Esophagus muscularis mucosa (tissue), 4 donors: Measurements from ENCODE around the gene HOXB1. TPM values are rescaled to one million over a fixed set of nuclear protein-coding genes. Genes with fewer than 3 reads are reported as not detected.

Experiments
- DNase-seq: peaks from one replicate; pipeline ENCODE4 v3.0.0-alpha.2; 2017; ENCODE audit errors: extremely low spot score
- H3K27ac ChIP-seq, 4 donors: fragments of 200-600 bp; sonication (generic); replicated peaks in 1 of 4; 1 replicate in 3 of 4; 2 replicates in 1 of 4; pipeline ENCODE4 v1.5.1; 2016 to 2019; ENCODE audit warnings: mild to moderate bottlenecking in 1 of 4
- H3K27me3 ChIP-seq, 4 donors: fragments of 200-600 bp; sonication (generic); one replicate each; pipeline versions ENCODE4 v1.5.1 to v1.6.0; 2016 to 2019
- H3K36me3 ChIP-seq, 4 donors: fragments of 200-600 bp; sonication (generic); one replicate each; pipeline ENCODE4 v1.5.1; 2016 to 2019
- H3K4me1 ChIP-seq, 4 donors: fragments of 200-600 bp; sonication (generic); one replicate each; pipeline ENCODE4 v1.5.1; 2016 to 2019
- H3K4me3 ChIP-seq, 4 donors: fragments of 200-600 bp; sonication (generic); 1 replicate in 2 of 4; 2 replicates in 2 of 4; pipeline ENCODE4 v1.5.1; 2016 to 2019; ENCODE audit warnings: mild to moderate bottlenecking in 4 of 4, moderate library complexity in 1 of 4
- H3K9me3 ChIP-seq, 4 donors: fragments of 200-600 bp; sonication (generic); 1 replicate in 3 of 4; 2 replicates in 1 of 4; pipeline ENCODE4 v1.5.1; 2016 to 2019
- CTCF ChIP-seq, 3 experiments: fragments of 200-600 bp in 2 of 3; fragments of 450-650 bp in 1 of 3; sonication (generic) in 2 of 3; IDR thresholded peaks; one replicate each; pipeline ENCODE4 v1.5.1; 2017 to 2019; ENCODE audit warnings: antibody characterized with exemption in 3 of 3, mild to moderate bottlenecking in 2 of 3, moderate library complexity in 1 of 3
- EP300 ChIP-seq: sonication (generic); formaldehyde crosslinking; IDR thresholded peaks from one replicate; pipeline ENCODE4 v1.6.1; 2017; ENCODE audit warnings: antibody characterized with exemption
- POLR2A ChIP-seq: fragments of 450-650 bp; IDR thresholded peaks from one replicate; pipeline ENCODE4 v1.6.1; 2017; ENCODE audit warnings: antibody characterized with exemption, moderate library complexity, mild to moderate bottlenecking, low read depth
- POLR2AphosphoS5 ChIP-seq, 2 donors: sonication (generic); formaldehyde crosslinking; IDR thresholded peaks; one replicate each; pipeline ENCODE4 v1.6.1; 2017; ENCODE audit warnings: antibody characterized with exemption in 2 of 2
- WGBS: methylation state at CpG from one replicate; pipeline ENCODE4 v1.1.5; 2018; 5-methylcytosine and 5-hydroxymethylcytosine counted together
- intact Hi-C: fragments of 100-400 bp; cut with DNase I; formaldehyde crosslinking; loops from one replicate; pipeline ENCODE4 v1.15.1; 2023
- total RNA-seq, 4 donors: library from RNA; depleted of rRNA; stranded (reverse); fragments of >200 nt; gene quantifications; one replicate each; pipeline versions ENCODE4 v1.1.0 to v1.2.1, GENCODE V29; 2016

The HOXB1 gene
- total RNA-seq, 4 donors from 2014 or later, result not detected

- WGBS, result 74% methylated on average over 5 of the region's 5 CpGs
- intact Hi-C loops, result no loop called here
These were observed 11.4 kb downstream of the HOXB1 start for GRCh38 chr17:48519427-48519826.

GRCh38 chr17:48517478-48517877 is 13.3 kb downstream of the HOXB1 start:
- intact Hi-C loops, result no loop called here
- 46% methylated on average over 3 of the region's 3 CpGs for WGBS
- Histone ChIP-seq H3K36me3 (no peaks in the 10 kb centered on the region), H3K27ac (no peak overlapping the region), H3K9me3 (no peaks in the 10 kb centered on the region), H3K4me1 (peaks cover 0 to 9% (median 8%) of the 10 kb centered on the region in 4 donors), H3K4me3 (no peak overlapping the region), H3K27me3 (no peaks in the 10 kb centered on the region)
- no peak for TF ChIP-seq CTCF (IDR thresholded peaks at IDR 0.05)
- DNase-seq, result no peak

More at GRCh38 chr17:48519427-48519826, 11.4 kb downstream of the HOXB1 start:
- no peak for DNase-seq
- Histone ChIP-seq H3K4me3 (no peak overlapping the region), H3K9me3 (no peaks in the 10 kb centered on the region), H3K36me3 (no peaks in the 10 kb centered on the region), H3K27me3 (no peaks in the 10 kb centered on the region), H3K4me1 (peaks cover 0 to 20% (median 17%) of the 10 kb centered on the region in 4 donors), H3K27ac (no peak overlapping the region)
- TF ChIP-seq POLR2A (no peak), EP300 (no peak), POLR2AphosphoS5 (IDR thresholded peaks at IDR 0.05) (no peak), CTCF (IDR thresholded peaks at IDR 0.05) (no peak)

- H3K4me1 ChIP-seq, result no peaks in the 10 kb centered on the region
- TF ChIP-seq POLR2AphosphoS5 (IDR thresholded peaks at IDR 0.05) (no peak), EP300 (no peak), CTCF (IDR thresholded peaks at IDR 0.05) (no peak), POLR2A (no peak)
- DNase-seq, result no peak
- H3K36me3 ChIP-seq, result no peaks in the 10 kb centered on the region
- H3K9me3 ChIP-seq, result no peaks in the 10 kb centered on the region
- H3K27ac ChIP-seq, result no peak overlapping the region
- H3K4me3 ChIP-seq, result no peak overlapping the region
- intact Hi-C loops, result no loop called here
- no peaks in the 10 kb centered on the region for H3K27me3 ChIP-seq
- WGBS, result 77% methylated on average over 3 of the region's 3 CpGs
These were observed 14.6 kb downstream of the HOXB1 start for GRCh38 chr17:48515925-48516900.

GRCh38 chr17:48514477-48514876 is 16.3 kb downstream of the HOXB1 start:
- no peak for DNase-seq
- H3K9me3 ChIP-seq, result no peaks in the 10 kb centered on the region
- no peaks in the 10 kb centered on the region for H3K4me1 ChIP-seq
- H3K27ac ChIP-seq, result no peak overlapping the region
- H3K27me3 ChIP-seq, result no peaks in the 10 kb centered on the region
- H3K4me3 ChIP-seq, result no peak overlapping the region
- intact Hi-C loops, result no loop called here
- TF ChIP-seq EP300 (no peak), CTCF (IDR thresholded peaks at IDR 0.05) (no peak)
- H3K36me3 ChIP-seq, result no peaks in the 10 kb centered on the region
- 87% methylated on average over 2 of the region's 2 CpGs for WGBS
